ENCODE results near the gene AGAP9. TPM values are rescaled to one million over a fixed set of nuclear protein-coding genes. Genes with fewer than 3 reads are reported as not detected.
A peak's percentile ranks its signal among the peaks of the same experiment; 100 is the strongest.

The AGAP9 gene
- total RNA-seq, 1 experiment from 2014 or later = 8.6 TPM

DNA sequence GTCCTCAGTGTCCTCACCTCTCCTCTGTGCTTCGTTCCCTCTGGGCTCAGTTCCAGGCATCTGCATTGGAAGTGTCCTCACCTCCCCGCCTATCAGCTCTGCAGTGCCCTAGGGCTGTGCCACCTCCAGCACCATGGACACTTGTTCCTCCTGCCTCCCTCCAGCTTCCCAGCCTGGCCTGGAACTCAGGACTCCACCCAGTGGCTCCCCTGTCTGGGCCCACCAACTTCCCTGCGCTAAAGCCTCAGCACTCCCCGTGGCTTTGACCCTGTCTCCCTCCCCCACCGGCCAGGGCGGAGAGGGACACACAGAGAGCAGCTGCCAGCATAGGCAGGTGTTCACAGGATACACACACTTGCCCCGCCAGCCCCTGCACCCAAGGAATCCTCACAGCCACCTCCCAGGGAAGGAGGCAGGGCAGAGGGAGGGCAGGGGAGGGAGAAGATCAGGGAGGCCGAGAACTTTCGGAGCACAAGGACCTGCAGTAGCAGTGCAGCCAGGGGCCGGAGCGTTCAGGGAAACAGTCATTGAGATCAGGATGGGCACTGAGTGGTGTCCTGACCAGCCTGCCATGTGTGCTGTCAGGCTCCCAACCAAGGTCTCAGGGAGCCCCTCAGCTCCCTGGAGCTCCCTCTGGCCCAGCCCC lies 70.8 kb downstream of the AGAP9 start:
- WGBS (ENCODE audit: extremely low coverage, insufficient read length, low lambda C conversion rate) = no CpG with 5 or more reads among the region's 11 CpGs
- Histone ChIP-seq H4K20me1 (ENCODE audit: control insufficient read depth, insufficient read depth, insufficient read length) (no peaks in the 10 kb centered on the region), H4K91ac (ENCODE audit: insufficient read length, low read depth, low read length) (no peak overlapping the region), H4K8ac (replicated peaks; ENCODE audit: insufficient read length, low read depth, low read length) (no peak overlapping the region), H2AK5ac (ENCODE audit: insufficient read length, low read length) (no peak overlapping the region), H3T11ph (ENCODE audit: low read length) (no peak overlapping the region), H2BK12ac (ENCODE audit: insufficient read length, low read depth, low read length) (no peak overlapping the region), H3K18ac (ENCODE audit: insufficient read length, low read depth, low read length) (no peak overlapping the region), H3K4me2 (ENCODE audit: insufficient read depth, insufficient read length, low read length) (no peak overlapping the region), H3K23ac (ENCODE audit: insufficient read length, low read depth, low read length) (no peak overlapping the region), H3K27ac (ENCODE audit: insufficient read length, low read depth, low read length) (no peak overlapping the region), H2BK15ac (ENCODE audit: low read depth, low read length) (no peak overlapping the region), H4K5ac (ENCODE audit: insufficient read length, low read depth, low read length) (no peak overlapping the region), H3K9me3 (ENCODE audit: control insufficient read depth, low read depth, low read length) (no peaks in the 10 kb centered on the region), H3K4ac (ENCODE audit: low read depth, low read length) (no peak overlapping the region), H3K4me1 (ENCODE audit: insufficient read depth, low read length) (no peaks in the 10 kb centered on the region), H2BK20ac (ENCODE audit: low read depth, low read length, poor library complexity, severe bottlenecking) (no peak overlapping the region), H2AFZ (ENCODE audit: low read length) (no peak overlapping the region), H3K79me2 (ENCODE audit: insufficient read depth, low read length) (no peaks in the 10 kb centered on the region), H3K27me3 (ENCODE audit: insufficient read depth, low read length) (no peaks in the 10 kb centered on the region), H2BK120ac (ENCODE audit: low read depth, low read length, poor library complexity, severe bottlenecking) (no peak overlapping the region), H3K14ac (ENCODE audit: insufficient read depth, low read length) (no peak overlapping the region; the same call in 1 of the 2 replicates), H3K79me1 (ENCODE audit: insufficient read depth, low read depth, low read length, poor library complexity, severe bottlenecking) (no peaks in the 10 kb centered on the region), H2BK5ac (ENCODE audit: insufficient read length, low read length) (no peak overlapping the region), H3K23me2 (ENCODE audit: insufficient read length, low read depth, low read length, poor library complexity, severe bottlenecking) (no peaks in the 10 kb centered on the region), H3K9ac (ENCODE audit: extremely low read depth, insufficient read length, low read length) (no peak overlapping the region), H3K56ac (ENCODE audit: insufficient read length, low read depth, low read length) (no peak overlapping the region)
- Mint-ChIP-seq H3K27me3 (ENCODE audit: low read depth) (peaks cover 3% of the 10 kb centered on the region), H3K36me3 (ENCODE audit: insufficient read depth in 1 of 3, low read depth in 3 of 3) (no peaks in the 10 kb centered on the region; a peak in 1 of 7 replicates), H3K4me1 (peaks cover 12 to 17% of the 10 kb centered on the region in 2 experiments), H3K4me3 (no peak overlapping the region), H3K27ac (peak overlapping the region in 1 of 3 experiments; percentile 65; a peak in 3 of 7 replicates), H3K9me3 (peaks cover 0 to 2% of the 10 kb centered on the region in 2 experiments; a peak in 1 of 5 replicates)
- peak; percentile 37 for DNase-seq
- no peak for TF ChIP-seq CTCF (conservative IDR thresholded peaks at IDR 0.05)

Data from H9 (cell line).